IPS DF 4.7 (cell line): ENCODE results near the gene JMJD6.

Source experiments
- DNase-seq: peaks from one replicate; pipeline ENCODE4 v3.0.0-alpha.2; 2013; ENCODE audit warnings: low spot score; ENCODE audit errors: extremely low read depth

JMJD6 gene

GRCh38 chr17:76679239-76679638, 47.2 kb downstream of the JMJD6 start:
- DNase-seq: no peak

DNA sequence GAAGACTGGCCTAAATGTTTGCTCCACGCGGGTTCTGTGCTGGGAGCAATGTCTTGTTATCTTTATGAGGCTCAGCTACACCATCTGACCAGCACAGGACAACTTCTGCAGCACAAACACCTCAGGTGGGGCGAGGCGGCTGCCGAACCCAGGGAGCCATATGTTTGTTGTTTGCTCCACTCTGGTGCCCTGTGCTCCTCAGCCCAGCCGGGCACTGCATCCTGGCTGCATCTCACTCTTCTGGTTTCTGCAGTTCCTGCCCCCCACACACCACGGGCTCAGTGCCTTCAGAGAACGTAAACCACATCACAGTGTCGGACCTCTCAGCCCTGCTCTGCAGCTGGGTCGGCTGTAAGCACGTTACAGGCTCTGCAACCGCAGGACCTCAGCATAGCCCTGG, 48.1 kb downstream of the JMJD6 start:
- DNase-seq: no peak

- no peak for DNase-seq
These were observed 49.0 kb downstream of the JMJD6 start for GRCh38 chr17:76677406-76677805.

GRCh38 chr17:76676629-76677028, 49.8 kb downstream of the JMJD6 start:
- DNase-seq: no peak

DNA sequence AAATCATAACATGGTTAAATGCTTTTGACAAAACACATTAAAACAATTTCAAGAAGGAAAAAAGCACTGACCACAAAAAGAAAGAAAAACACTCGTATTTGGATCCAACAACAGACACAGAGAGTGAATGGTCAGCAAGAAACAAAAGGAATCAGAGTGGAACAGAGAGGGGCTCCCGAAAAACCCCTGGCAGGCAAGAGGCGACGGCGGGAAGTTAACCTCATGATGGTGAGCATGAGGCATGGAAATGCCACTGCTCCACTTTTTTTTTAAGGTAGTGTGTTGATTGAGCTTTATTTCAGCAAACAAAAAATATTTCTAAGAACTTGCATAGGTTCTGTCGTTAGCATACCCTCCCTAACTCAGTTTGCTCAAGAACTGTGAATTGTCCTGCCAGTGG, 50.8 kb downstream of the JMJD6 start:
- no peak for DNase-seq

DNA sequence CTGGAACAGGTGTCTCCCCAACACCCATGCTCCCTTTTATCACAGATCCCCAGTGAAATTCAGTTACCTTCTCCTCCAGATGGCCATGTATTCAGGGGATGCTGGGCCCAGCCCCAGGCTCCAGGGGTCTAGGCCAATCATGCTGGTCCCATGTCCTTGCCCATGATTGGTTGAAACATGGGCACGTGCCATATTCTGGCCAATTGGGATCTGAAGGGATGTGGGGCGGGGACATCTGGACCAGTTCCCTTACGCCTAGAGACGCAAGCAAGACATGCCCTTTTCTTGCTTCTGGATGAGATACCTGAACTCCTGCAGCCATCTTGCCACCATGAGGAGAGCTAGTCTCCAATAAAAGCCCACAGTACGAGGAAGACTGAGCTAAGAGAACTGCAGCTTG, 51.8 kb downstream of the JMJD6 start:
- no peak for DNase-seq

- DNase-seq: no peak
These were observed 52.7 kb downstream of the JMJD6 start for GRCh38 chr17:76673729-76674128.

DNA sequence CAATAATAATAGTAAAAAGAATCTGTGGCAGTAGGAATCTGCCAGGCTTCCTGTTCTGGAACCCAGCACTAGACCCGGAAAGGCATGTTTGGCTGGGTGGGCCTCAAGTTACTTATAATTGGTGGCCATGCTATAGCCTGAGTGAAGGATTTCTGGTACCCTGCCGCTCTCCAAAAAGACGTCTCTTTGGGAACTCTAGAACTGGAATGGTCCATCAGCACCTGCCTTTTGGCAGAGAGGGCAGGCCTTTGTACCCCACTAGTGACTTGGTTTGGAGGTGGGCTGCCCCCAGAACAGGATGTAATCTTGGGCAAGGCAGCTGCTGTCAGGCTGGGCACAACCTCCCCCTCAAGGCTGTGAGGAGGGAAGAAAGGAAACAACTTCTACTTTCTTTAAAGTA, 53.5 kb downstream of the JMJD6 start:
- no peak for DNase-seq

DNA sequence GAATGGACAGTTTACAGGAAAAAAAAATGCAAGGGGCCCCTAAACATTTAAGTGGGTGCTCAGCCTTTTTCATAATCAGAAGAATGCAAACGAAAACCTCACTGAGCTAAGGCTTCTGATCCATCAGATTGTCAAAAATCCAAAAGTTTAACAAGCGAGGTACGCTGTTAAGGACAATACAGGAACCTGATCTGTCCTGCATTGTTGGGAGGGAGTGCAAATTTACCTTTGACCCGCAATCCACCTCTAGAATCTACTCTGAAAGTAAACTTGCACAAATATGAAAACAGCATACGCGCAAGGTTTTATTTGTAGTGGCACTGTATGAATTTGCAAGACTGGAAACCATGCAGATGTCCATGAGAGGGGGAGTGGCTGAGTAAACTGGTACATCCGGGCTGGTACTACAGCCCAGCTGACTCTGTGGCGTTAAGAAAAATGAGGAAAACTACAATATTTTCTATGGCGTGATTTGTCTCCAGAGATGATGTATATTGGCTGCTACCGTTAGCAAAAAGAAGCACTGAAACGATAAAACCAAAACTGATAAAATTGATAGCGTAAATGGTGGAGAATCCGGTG, 54.0 kb downstream of the JMJD6 start:
- no peak for DNase-seq

GRCh38 chr17:76671912-76672262, 54.5 kb downstream of the JMJD6 start:
- no peak for DNase-seq

GRCh38 chr17:76671123-76671911, 55.1 kb downstream of the JMJD6 start:
- DNase-seq: peak; percentile 100

DNA sequence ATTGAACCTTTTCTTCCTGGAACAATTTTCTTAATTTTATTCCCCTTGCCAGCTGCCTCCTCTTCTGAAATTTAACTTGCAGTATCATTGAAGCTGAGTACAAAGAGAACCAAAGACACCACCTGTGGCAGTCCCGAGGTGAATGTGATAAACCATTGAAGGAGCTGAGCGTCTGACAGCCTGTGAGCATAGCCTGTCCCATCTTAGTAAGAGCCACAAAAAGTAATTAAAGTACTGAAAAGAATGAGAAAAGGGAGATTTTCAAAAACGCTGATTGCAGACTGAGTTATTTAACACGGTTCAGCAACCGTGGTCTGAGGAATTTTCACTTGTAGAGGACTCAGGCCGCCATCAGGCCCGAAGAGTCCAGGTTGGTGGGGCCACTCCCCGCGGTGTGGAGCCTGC, 55.7 kb downstream of the JMJD6 start:
- no peak for DNase-seq

DNA sequence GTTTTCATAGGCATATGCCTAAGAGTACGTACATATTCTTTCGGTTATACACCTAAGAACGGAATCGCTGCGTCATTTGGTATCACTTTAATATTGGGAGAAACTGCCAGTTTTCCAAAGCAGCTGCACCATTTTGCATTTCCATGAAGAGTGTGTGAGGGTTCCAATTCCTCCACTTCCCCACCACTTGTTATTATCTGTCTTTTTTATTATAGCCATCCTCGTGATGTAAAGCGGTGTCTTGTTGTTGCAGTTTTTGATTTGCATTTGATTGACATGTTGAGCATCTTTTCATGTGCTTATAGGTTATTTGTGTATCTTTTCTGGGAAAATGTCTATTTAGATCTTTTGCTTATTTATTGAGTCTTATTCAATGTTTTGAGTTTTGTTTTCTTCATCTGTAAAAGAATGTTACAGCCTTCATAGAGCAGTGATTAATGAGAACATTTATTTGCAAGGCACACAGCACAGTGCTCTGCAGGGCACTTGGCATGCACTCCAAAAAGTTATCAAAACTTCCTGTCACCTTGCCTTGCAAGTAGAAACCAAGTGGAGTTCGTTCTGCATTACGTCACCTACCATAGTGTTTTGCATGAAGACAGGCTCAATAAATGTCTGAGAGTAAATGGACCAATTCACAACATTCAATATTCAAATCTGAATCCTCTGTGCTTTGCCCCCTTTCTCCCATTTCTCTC, 56.2 kb downstream of the JMJD6 start:
- no peak for DNase-seq
